ENCODE measurements around the gene MAP7D1. TPM values are rescaled to one million over a fixed set of nuclear protein-coding genes. Genes with fewer than 3 reads are reported as not detected.
"Not testable (repeated sequence)": the region's sequence is repeated elsewhere in the genome, so short reads cannot be mapped to it uniquely, and the experiment has no call there.

MAP7D1 gene
- total and polyA plus RNA-seq, 2 experiments from 2014 or later: 35.8 to 224 TPM

DNA sequence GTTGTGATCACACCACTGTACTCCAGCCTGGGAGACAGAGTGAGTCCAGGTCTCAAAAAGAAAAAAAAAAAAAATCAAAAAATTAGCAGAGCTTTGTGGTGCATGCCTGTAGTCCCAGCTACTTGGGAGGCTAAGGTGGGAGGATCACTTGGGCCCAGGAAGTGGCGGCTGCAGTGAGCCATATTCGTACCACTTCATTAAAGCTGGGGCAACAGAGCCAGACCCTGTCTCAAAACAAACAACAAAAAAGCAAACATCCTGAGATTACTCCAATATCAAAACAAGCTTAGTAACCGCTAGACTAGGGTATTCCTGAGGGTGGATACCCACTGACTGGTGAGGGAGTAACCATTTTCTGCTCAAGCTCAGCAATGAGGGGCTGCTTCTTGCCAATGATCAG, 55.3 kb downstream of the MAP7D1 start:
- H2AFZ ChIP-seq: no peak overlapping the region
- H3K4me2 ChIP-seq (ENCODE audit: unreplicated experiment): no peak overlapping the region
- H3K9ac ChIP-seq: no peak overlapping the region
- H3K27ac ChIP-seq: no peak overlapping the region
- H3K79me2 ChIP-seq (ENCODE audit: insufficient read depth): no peaks in the 10 kb centered on the region
- H3K4me1 ChIP-seq (ENCODE audit: insufficient read depth): peaks cover 9% of the 10 kb centered on the region
- H3K36me3 ChIP-seq (ENCODE audit: low read depth): no peaks in the 10 kb centered on the region
- H3K27me3 ChIP-seq (replicated peaks; ENCODE audit: insufficient read depth): no peaks in the 10 kb centered on the region
- 84 to 87% methylated on average over 3 of the region's 3 CpGs for WGBS, 2 experiments (ENCODE audit: low coverage in 1 of 2, low lambda C conversion rate in 2 of 2, missing lambda C conversion rate in 2 of 2)
- H4K20me1 ChIP-seq (ENCODE audit: insufficient read depth): no peaks in the 10 kb centered on the region
- no peaks in the 10 kb centered on the region for H3K9me2 ChIP-seq (ENCODE audit: insufficient read depth)
- H3K9me3 ChIP-seq (ENCODE audit: low read depth): no peaks in the 10 kb centered on the region
- no peak for DNase-seq
- no peaks in the 10 kb centered on the region for H3F3A ChIP-seq (ENCODE audit: insufficient read depth)
- in situ Hi-C loops (cut with MboI): no loop called here
- H3K4me3 ChIP-seq: no peak overlapping the region
- TF ChIP-seq EZH2phosphoT487 (IDR thresholded peaks at IDR 0.05; ENCODE audit: insufficient read depth, low read depth) (no peak), EZH2 (IDR thresholded peaks at IDR 0.05; ENCODE audit: insufficient read depth, poor library complexity, severe bottlenecking) (no peak)

DNA sequence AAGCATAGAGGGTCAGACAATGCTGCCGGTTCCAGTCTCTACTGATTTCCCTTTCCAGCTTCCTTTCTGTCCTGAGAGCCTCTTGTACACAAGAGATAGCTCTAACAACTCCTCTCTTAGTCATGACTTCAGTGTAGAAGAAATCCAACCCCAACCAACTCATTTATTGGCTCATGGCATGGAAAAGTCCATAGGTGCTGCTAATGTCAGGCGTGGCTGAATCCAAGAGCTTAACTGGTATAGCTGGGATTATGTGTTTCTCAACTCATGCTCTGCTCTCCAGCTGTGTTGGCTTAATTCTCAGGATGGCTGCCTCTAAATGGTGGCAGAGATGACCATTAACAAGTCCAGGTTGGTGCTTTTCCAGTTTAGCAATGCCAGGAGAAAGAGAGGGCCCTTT, 55.9 kb downstream of the MAP7D1 start:
- no peak for DNase-seq
- Histone ChIP-seq H3K9me3 (ENCODE audit: low read depth) (no peaks in the 10 kb centered on the region), H3K27ac (no peak overlapping the region), H2AFZ (no peak overlapping the region), H3K79me2 (ENCODE audit: insufficient read depth) (no peaks in the 10 kb centered on the region), H3K9me2 (ENCODE audit: insufficient read depth) (no peaks in the 10 kb centered on the region), H3K9ac (no peak overlapping the region), H3K4me3 (no peak overlapping the region), H3F3A (ENCODE audit: insufficient read depth) (no peaks in the 10 kb centered on the region), H3K4me1 (ENCODE audit: insufficient read depth) (peaks cover 9% of the 10 kb centered on the region), H3K4me2 (ENCODE audit: unreplicated experiment) (no peak overlapping the region), H4K20me1 (ENCODE audit: insufficient read depth) (no peaks in the 10 kb centered on the region), H3K36me3 (ENCODE audit: low read depth) (no peaks in the 10 kb centered on the region), H3K27me3 (replicated peaks; ENCODE audit: insufficient read depth) (no peaks in the 10 kb centered on the region)
- in situ Hi-C loops (cut with MboI): no loop called here
- TF ChIP-seq EZH2phosphoT487 (IDR thresholded peaks at IDR 0.05; ENCODE audit: insufficient read depth, low read depth): no peak
- no peak for TF ChIP-seq EZH2 (IDR thresholded peaks at IDR 0.05; ENCODE audit: insufficient read depth, poor library complexity, severe bottlenecking)
- WGBS, 2 experiments (ENCODE audit: low coverage in 1 of 2, low lambda C conversion rate in 2 of 2, missing lambda C conversion rate in 2 of 2): 93 to 98% methylated on average over 2 of the region's 2 CpGs

DNA sequence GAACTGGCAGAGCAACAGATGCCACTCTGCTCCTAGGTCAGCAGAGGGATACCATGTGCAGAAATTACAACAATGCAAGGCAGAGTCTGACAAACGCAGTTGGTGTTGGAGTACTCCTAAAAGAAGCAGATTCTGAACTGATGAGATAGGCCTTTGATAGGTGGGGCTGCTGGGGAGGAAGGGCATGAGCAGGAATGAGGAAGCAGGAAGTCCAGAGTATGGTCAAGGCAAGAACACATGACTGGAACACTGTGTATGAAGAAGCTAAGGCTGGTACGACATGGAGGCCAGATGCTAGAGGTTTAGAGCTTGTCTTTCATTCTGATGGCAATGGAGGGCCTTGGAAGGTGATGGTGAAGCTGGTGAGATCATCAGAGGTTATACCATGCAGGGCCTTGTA, 56.8 kb downstream of the MAP7D1 start:
- no peaks in the 10 kb centered on the region for H3K27me3 ChIP-seq (replicated peaks; ENCODE audit: insufficient read depth)
- no peaks in the 10 kb centered on the region for H4K20me1 ChIP-seq (ENCODE audit: insufficient read depth)
- peak; percentile 24 for DNase-seq
- no peak overlapping the region for H3K4me2 ChIP-seq (ENCODE audit: unreplicated experiment)
- H3F3A ChIP-seq (ENCODE audit: insufficient read depth): peaks cover under 1% of the 10 kb centered on the region; the same call in 1 of the 2 replicates
- 34 to 49% methylated on average over 2 of the region's 2 CpGs for WGBS, 2 experiments (ENCODE audit: low coverage in 1 of 2, low lambda C conversion rate in 2 of 2, missing lambda C conversion rate in 2 of 2)
- H3K27ac ChIP-seq: no peak overlapping the region
- H3K4me1 ChIP-seq (ENCODE audit: insufficient read depth): no peaks in the 10 kb centered on the region
- no peaks in the 10 kb centered on the region for H3K9me3 ChIP-seq (ENCODE audit: low read depth)
- TF ChIP-seq EZH2 (IDR thresholded peaks at IDR 0.05; ENCODE audit: insufficient read depth, poor library complexity, severe bottlenecking) (no peak), EZH2phosphoT487 (IDR thresholded peaks at IDR 0.05; ENCODE audit: insufficient read depth, low read depth) (no peak)
- no peaks in the 10 kb centered on the region for H3K36me3 ChIP-seq (ENCODE audit: low read depth)
- H3K79me2 ChIP-seq (ENCODE audit: insufficient read depth): no peaks in the 10 kb centered on the region
- in situ Hi-C loops (cut with MboI): no loop called here
- H3K4me3 ChIP-seq: no peak overlapping the region
- H3K9me2 ChIP-seq (ENCODE audit: insufficient read depth): no peaks in the 10 kb centered on the region
- no peak overlapping the region for H3K9ac ChIP-seq
- peak overlapping the region; percentile 75 for H2AFZ ChIP-seq

DNA sequence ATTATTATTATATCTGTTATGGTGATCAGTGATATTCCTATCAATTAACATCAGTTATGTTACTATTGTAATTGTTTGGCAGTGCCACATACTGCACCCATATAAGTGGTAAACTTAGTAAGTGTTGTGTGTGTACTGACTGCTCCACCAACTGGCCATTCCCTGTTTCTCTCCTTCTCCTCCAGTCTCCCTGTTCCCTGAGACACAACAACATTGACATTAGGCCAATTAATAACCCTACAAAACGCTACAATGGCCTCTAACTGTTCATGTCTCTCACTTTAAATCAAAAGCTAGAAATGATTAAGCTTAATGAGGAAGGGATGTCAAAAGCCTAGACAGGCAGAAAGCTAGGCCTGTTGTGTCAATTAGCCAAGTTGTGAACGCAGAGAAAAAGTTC, 61.7 kb downstream of the MAP7D1 start:
- H4K20me1 ChIP-seq (ENCODE audit: insufficient read depth): no peaks in the 10 kb centered on the region
- H3K79me2 ChIP-seq (ENCODE audit: insufficient read depth): no peaks in the 10 kb centered on the region
- no peaks in the 10 kb centered on the region for H3K9me2 ChIP-seq (ENCODE audit: insufficient read depth)
- in situ Hi-C loops (cut with MboI): no loop called here
- no peaks in the 10 kb centered on the region for H3K4me1 ChIP-seq (ENCODE audit: insufficient read depth)
- H3K27me3 ChIP-seq (replicated peaks; ENCODE audit: insufficient read depth): no peaks in the 10 kb centered on the region
- peaks cover 3% of the 10 kb centered on the region; the same call in 1 of the 2 replicates for H3F3A ChIP-seq (ENCODE audit: insufficient read depth)
- TF ChIP-seq EZH2 (IDR thresholded peaks at IDR 0.05; ENCODE audit: insufficient read depth, poor library complexity, severe bottlenecking): no peak
- no peak for TF ChIP-seq EZH2phosphoT487 (IDR thresholded peaks at IDR 0.05; ENCODE audit: insufficient read depth, low read depth)
- no peak overlapping the region for H3K4me2 ChIP-seq (ENCODE audit: unreplicated experiment)
- no peaks in the 10 kb centered on the region for H3K9me3 ChIP-seq (ENCODE audit: low read depth)
- H3K4me3 ChIP-seq: no peak overlapping the region
- peak; percentile 52 for DNase-seq
- no peak overlapping the region for H3K27ac ChIP-seq
- peak overlapping the region; percentile 49 for H3K9ac ChIP-seq
- H3K36me3 ChIP-seq (ENCODE audit: low read depth): no peaks in the 10 kb centered on the region
- H2AFZ ChIP-seq: peak overlapping the region; percentile 75
- 30 to 34% methylated on average over 2 of the region's 2 CpGs for WGBS, 2 experiments (ENCODE audit: low coverage in 1 of 2, low lambda C conversion rate in 2 of 2, missing lambda C conversion rate in 2 of 2)

DNA sequence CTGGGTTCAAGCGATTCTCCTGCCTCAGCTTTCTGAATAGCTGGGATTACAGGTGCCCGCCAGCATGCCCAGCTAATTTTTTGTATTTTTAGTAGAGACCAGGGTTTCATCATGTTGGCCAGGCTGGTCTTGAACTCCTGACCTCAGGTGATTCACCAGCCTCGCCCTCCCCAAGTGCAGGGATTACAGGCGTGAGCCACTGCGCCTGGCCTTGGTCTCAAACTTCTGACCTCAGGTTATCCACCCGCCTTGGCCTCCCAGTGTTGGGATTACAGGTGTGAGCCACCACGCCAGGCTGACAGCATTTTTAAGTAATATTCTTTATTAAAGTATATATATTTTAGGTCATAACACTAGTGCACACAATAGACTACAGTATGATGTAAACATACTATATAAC, 65.9 kb downstream of the MAP7D1 start:
- H2AFZ ChIP-seq; H3K9me2 ChIP-seq (ENCODE audit: insufficient read depth); H3K9ac ChIP-seq; H3K4me3 ChIP-seq; H3K27ac ChIP-seq; DNase-seq; H3K27me3 ChIP-seq (replicated peaks; ENCODE audit: insufficient read depth); H4K20me1 ChIP-seq (ENCODE audit: insufficient read depth); H3K36me3 ChIP-seq (ENCODE audit: low read depth); H3K4me2 ChIP-seq (ENCODE audit: unreplicated experiment); H3K9me3 ChIP-seq (ENCODE audit: low read depth); in situ Hi-C loops (cut with MboI): not testable (repeated sequence)
- Histone ChIP-seq H3K79me2 (ENCODE audit: insufficient read depth) (peaks cover 23% of the 10 kb centered on the region), H3K4me1 (ENCODE audit: insufficient read depth) (peaks cover 16% of the 10 kb centered on the region), H3F3A (ENCODE audit: insufficient read depth) (peaks cover 31% of the 10 kb centered on the region)
- 95 to 96% methylated on average over 7 of the region's 7 CpGs for WGBS, 2 experiments (ENCODE audit: low coverage in 1 of 2, low lambda C conversion rate in 2 of 2, missing lambda C conversion rate in 2 of 2)

Data from GM23248 (cell line).